Sigmoid colon (tissue), 7 donors: ENCODE measurements around the gene ZFP36. TPM values are rescaled to one million over a fixed set of nuclear protein-coding genes. Genes with fewer than 3 reads are reported as not detected.

Source experiments
- DNase-seq: peaks from one replicate; pipeline ENCODE4 v3.0.0-alpha.2; 2019
- H3K27ac ChIP-seq, 4 donors: fragments of 200-600 bp; sonication (generic); one replicate each; pipeline ENCODE4 v1.5.1; 2016 to 2019; ENCODE audit warnings: mild to moderate bottlenecking in 1 of 4
- H3K27me3 ChIP-seq, 3 donors: fragments of 200-600 bp; sonication (generic); one replicate each; pipeline ENCODE4 v1.5.1; 2019; ENCODE audit warnings: mild to moderate bottlenecking in 1 of 3
- H3K36me3 ChIP-seq, 4 donors: fragments of 200-600 bp; sonication (generic); one replicate each; pipeline ENCODE4 v1.5.1; 2016 to 2019
- H3K4me1 ChIP-seq, 4 donors: fragments of 200-600 bp; sonication (generic); one replicate each; pipeline ENCODE4 v1.5.1; 2017 to 2019
- H3K4me3 ChIP-seq, 4 donors: fragments of 200-600 bp; sonication (generic); one replicate each; pipeline ENCODE4 v1.5.1; 2017 to 2019; ENCODE audit warnings: mild to moderate bottlenecking in 2 of 4, moderate library complexity in 1 of 4
- H3K9me3 ChIP-seq, 4 donors: fragments of 200-600 bp in 3 of 4; sonication (generic) in 3 of 4; one replicate each; pipeline versions ENCODE4 v1.5.1 to v1.6.1; 2013 to 2019
- CTCF ChIP-seq, 4 experiments: fragments of 450-650 bp in 3 of 4; fragments of 200-600 bp in 1 of 4; IDR thresholded peaks; one replicate each; pipeline ENCODE4 v1.5.1; 2016 to 2019; ENCODE audit warnings: antibody characterized with exemption in 4 of 4, mild to moderate bottlenecking in 3 of 4, moderate library complexity in 2 of 4
- EP300 ChIP-seq, 4 donors: sonication (generic); formaldehyde crosslinking; IDR thresholded peaks; one replicate each; pipeline ENCODE4 v1.6.1; 2017; ENCODE audit warnings: antibody characterized with exemption in 4 of 4
- POLR2A ChIP-seq, 2 donors: fragments of 450-650 bp; IDR thresholded peaks; one replicate each; pipeline ENCODE4 v1.6.1; 2016; ENCODE audit warnings: antibody characterized with exemption in 2 of 2, mild to moderate bottlenecking in 2 of 2, moderate library complexity in 2 of 2
- POLR2AphosphoS5 ChIP-seq, 4 donors: sonication (generic); formaldehyde crosslinking; IDR thresholded peaks; one replicate each; pipeline ENCODE4 v1.6.1; 2017; ENCODE audit warnings: antibody characterized with exemption in 4 of 4
- WGBS, 2 donors: extraction: QIAGEN DNeasy Blood & Tissue Kit; methylation state at CpG; one replicate each; pipeline ENCODE4 v1.1.7; 2013; 5-methylcytosine and 5-hydroxymethylcytosine counted together
- intact Hi-C: fragments of 100-400 bp; cut with DNase I; formaldehyde crosslinking; loops from one replicate; pipeline ENCODE4 v1.15.1; 2023
- polyA plus RNA-seq, 3 donors: library from polyadenylated mRNA; stranded (reverse); fragments of 200-250 nt; gene quantifications; one replicate each; pipeline ENCODE4 v1.2.3, GENCODE V29; 2013
- total RNA-seq, 4 donors: library from RNA; depleted of rRNA; stranded (reverse); fragments of >200 nt; gene quantifications; one replicate each; pipeline ENCODE4 v1.1.0, GENCODE V29; 2016
- donor health status: healthy with polysubstance abuse.
- donor health status: Bipolar disorder and iron deficiency.
- donor health status: healthy.

The ZFP36 gene
- total and polyA plus RNA-seq, 7 donors = 78.1 to 320 (median 207) TPM

GRCh38 chr19:39409208-39410016 lies 2.8 kb downstream of the ZFP36 start:
- Histone ChIP-seq H3K27ac (peak overlapping the region; percentile 100), H3K27me3 (no peaks in the 10 kb centered on the region), H3K9me3 (no peaks in the 10 kb centered on the region), H3K4me3 (peak overlapping the region; percentile 76 to 99 (median 90)), H3K4me1 (peaks cover 0 to 49% (median 41%) of the 10 kb centered on the region in 4 donors), H3K36me3 (peaks cover 12 to 22% (median 17%) of the 10 kb centered on the region in 4 donors)
- intact Hi-C loops = loop anchor here (2.0 to 10.0 kb wide), 3 partner anchors 13 to 1305 kb away; partner anchors contain the start of genes COQ8B and ITPKC
- peak; percentile 97 for DNase-seq
- 1% methylated on average over 52 of the region's 52 CpGs for WGBS, 2 donors
- TF ChIP-seq POLR2AphosphoS5 (IDR thresholded peaks at IDR 0.05) (peak; percentile 96 to 97 (median 96)), CTCF (IDR thresholded peaks at IDR 0.05) (no peak), EP300 (IDR thresholded peaks at IDR 0.05) (peak; percentile 73 to 96 (median 86)), POLR2A (IDR thresholded peaks at IDR 0.05) (peak; percentile 82 to 87)

- peak; percentile 95 for DNase-seq
- WGBS, 2 donors = 1 to 2% methylated on average over 35 of the region's 35 CpGs
- Histone ChIP-seq H3K4me1 (peaks cover 0 to 49% (median 41%) of the 10 kb centered on the region in 4 donors), H3K9me3 (no peaks in the 10 kb centered on the region), H3K27ac (peak overlapping the region; percentile 100), H3K27me3 (no peaks in the 10 kb centered on the region), H3K4me3 (peak overlapping the region; percentile 76 to 99 (median 90)), H3K36me3 (peaks cover 12 to 22% (median 17%) of the 10 kb centered on the region in 4 donors)
- intact Hi-C loops = loop anchor here (2.0 kb wide), 1 partner anchor 13 kb away; no protein-coding TSS in a partner anchor
- TF ChIP-seq POLR2A (IDR thresholded peaks at IDR 0.05) = peak in 1 of 2 donors; percentile 43
- TF ChIP-seq EP300 (IDR thresholded peaks at IDR 0.05) = peak in 3 of 4 donors; percentile 6 to 58 (median 16)
- TF ChIP-seq CTCF (IDR thresholded peaks at IDR 0.05) = no peak
- TF ChIP-seq POLR2AphosphoS5 (IDR thresholded peaks at IDR 0.05) = peak; percentile 70 to 84 (median 76)
Observed at GRCh38 chr19:39410017-39410830, 3.6 kb downstream of the ZFP36 start.

GRCh38 chr19:39410831-39411080 lies 4.1 kb downstream of the ZFP36 start:
- WGBS, 2 donors = 8 to 44% methylated on average over 1 of the region's 1 CpG
- peaks cover 12 to 22% (median 17%) of the 10 kb centered on the region in 4 donors for H3K36me3 ChIP-seq
- H3K9me3 ChIP-seq = no peaks in the 10 kb centered on the region
- H3K4me1 ChIP-seq = peaks cover 0 to 49% (median 41%) of the 10 kb centered on the region in 4 donors
- TF ChIP-seq CTCF (IDR thresholded peaks at IDR 0.05) (no peak), POLR2AphosphoS5 (IDR thresholded peaks at IDR 0.05) (no peak), POLR2A (IDR thresholded peaks at IDR 0.05) (no peak), EP300 (IDR thresholded peaks at IDR 0.05) (no peak)
- peak overlapping the region; percentile 76 to 99 (median 90) for H3K4me3 ChIP-seq
- H3K27me3 ChIP-seq = no peaks in the 10 kb centered on the region
- DNase-seq = no peak
- intact Hi-C loops = loop anchor here (2.0 kb wide), 1 partner anchor 14 kb away; no protein-coding TSS in a partner anchor
- peak overlapping the region; percentile 100 for H3K27ac ChIP-seq

GRCh38 chr19:39411081-39411831 lies 4.6 kb downstream of the ZFP36 start:
- no peaks in the 10 kb centered on the region for H3K27me3 ChIP-seq
- peak; percentile 89 for DNase-seq
- intact Hi-C loops = loop anchor here (2.0 kb wide), 1 partner anchor 14 kb away; no protein-coding TSS in a partner anchor
- no peak for TF ChIP-seq EP300 (IDR thresholded peaks at IDR 0.05)
- peak; percentile 24 to 35 for TF ChIP-seq POLR2A (IDR thresholded peaks at IDR 0.05)
- TF ChIP-seq POLR2AphosphoS5 (IDR thresholded peaks at IDR 0.05) = peak; percentile 64 to 88 (median 76)
- no peak for TF ChIP-seq CTCF (IDR thresholded peaks at IDR 0.05)
- peaks cover 12 to 23% (median 17%) of the 10 kb centered on the region in 4 donors for H3K36me3 ChIP-seq
- peak overlapping the region; percentile 76 to 99 (median 90) for H3K4me3 ChIP-seq
- peaks cover 0 to 49% (median 41%) of the 10 kb centered on the region in 4 donors for H3K4me1 ChIP-seq
- H3K9me3 ChIP-seq = no peaks in the 10 kb centered on the region
- peak overlapping the region; percentile 100 for H3K27ac ChIP-seq
- WGBS, 2 donors = 3 to 18% methylated on average over 9 of the region's 9 CpGs
